Bronchial epithelial cell (primary cell): ENCODE results near the gene NEURL1. TPM values are rescaled to one million over a fixed set of nuclear protein-coding genes. Genes with fewer than 3 reads are reported as not detected.

Source experiments
- DNase-seq: peaks from one replicate; pipeline ENCODE4 v3.0.0-alpha.2; 2010; ENCODE audit warnings: low read depth
- FAIRE-seq: peaks from 2 replicates; lab custom pipeline; 2011; peaks lifted over from hg19 to GRCh38; lab: Jason Lieb, UNC
- H3K27me3 ChIP-seq: 2 replicates; pipeline ENCODE4 v1.5.1; 2011; ENCODE audit warnings: low read length; ENCODE audit not compliant: control insufficient read depth, insufficient read depth
- H3K36me3 ChIP-seq: 2 replicates; pipeline ENCODE4 v1.5.1; 2011; ENCODE audit warnings: low read length; ENCODE audit not compliant: control insufficient read depth, insufficient read depth
- H3K4me3 ChIP-seq: 2 replicates; pipeline ENCODE4 v1.5.1; 2011; ENCODE audit warnings: mild to moderate bottlenecking, low read depth, low read length, control low read depth
- CTCF ChIP-seq: IDR thresholded peaks from 2 replicates; pipeline ENCODE4 v1.5.1; 2011; ENCODE audit warnings: mild to moderate bottlenecking, moderate library complexity, low read length, control low read depth, inconsistent platforms; ENCODE audit not compliant: insufficient read depth, severe bottlenecking
- total RNA-seq: library from RNA; depleted of rRNA; stranded (reverse); fragments of >200 nt; gene quantifications from 2 replicates; pipeline ENCODE4 v1.2.1, GENCODE V29; 2014

Gene NEURL1
- total RNA-seq, 1 donor from 2014 or later: 1.1 TPM

DNA sequence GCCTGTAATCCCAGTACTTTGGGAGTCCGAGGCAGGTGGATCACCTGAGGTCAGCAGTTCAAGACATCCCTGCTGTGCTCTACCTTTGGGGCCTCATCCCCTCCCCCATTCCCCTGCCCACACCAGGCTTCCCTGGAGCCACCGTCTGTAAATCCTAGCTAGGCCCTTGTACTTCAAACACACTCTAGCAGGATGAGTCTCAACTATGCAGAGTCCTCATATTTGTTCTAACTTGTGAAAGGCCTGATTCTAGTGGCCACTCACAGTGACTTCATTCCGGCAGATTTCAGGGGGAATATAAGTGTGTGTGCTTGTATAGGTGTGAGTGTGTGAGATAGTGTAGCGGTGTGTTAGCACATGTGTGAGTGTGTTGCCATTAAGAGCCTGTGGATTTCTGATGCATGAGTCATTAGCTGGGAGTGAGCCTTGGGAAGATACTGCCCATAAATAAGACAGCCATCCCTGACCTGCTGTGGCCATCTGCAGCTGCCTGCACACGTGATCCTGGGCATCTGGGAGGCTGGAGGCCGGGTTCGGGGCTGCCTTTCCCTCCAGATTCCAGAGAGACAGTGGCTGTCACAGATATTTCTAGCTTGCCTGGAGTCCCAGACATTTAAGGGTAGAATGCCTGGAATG is 1.7 kb upstream of the NEURL1 start:
- no peak for FAIRE-seq
- Histone ChIP-seq H3K36me3 (no peaks in the 10 kb centered on the region), H3K27me3 (peaks cover 9% of the 10 kb centered on the region), H3K4me3 (no peak overlapping the region)
- TF ChIP-seq CTCF: no peak
- DNase-seq: peak; percentile 88

GRCh38 chr10:103492655-103493261 is 747 bp upstream of the NEURL1 start:
- Histone ChIP-seq H3K27me3 (peaks cover 12% of the 10 kb centered on the region), H3K4me3 (no peak overlapping the region), H3K36me3 (no peaks in the 10 kb centered on the region)
- FAIRE-seq (no peak), DNase-seq (no peak)
- TF ChIP-seq CTCF: no peak

GRCh38 chr10:103493916-103494877 is 692 bp downstream of the NEURL1 start:
- no peak for TF ChIP-seq CTCF
- Histone ChIP-seq H3K27me3 (peaks cover 12% of the 10 kb centered on the region), H3K36me3 (no peaks in the 10 kb centered on the region), H3K4me3 (peak overlapping the region; percentile 38)
- DNase-seq: no peak
- no peak for FAIRE-seq

- Histone ChIP-seq H3K27me3 (peaks cover 12% of the 10 kb centered on the region), H3K4me3 (no peak overlapping the region), H3K36me3 (no peaks in the 10 kb centered on the region)
- DNase-seq (no peak), FAIRE-seq (no peak)
- TF ChIP-seq CTCF: no peak
Measured at GRCh38 chr10:103495321-103495720, 1.8 kb downstream of the NEURL1 start.

DNA sequence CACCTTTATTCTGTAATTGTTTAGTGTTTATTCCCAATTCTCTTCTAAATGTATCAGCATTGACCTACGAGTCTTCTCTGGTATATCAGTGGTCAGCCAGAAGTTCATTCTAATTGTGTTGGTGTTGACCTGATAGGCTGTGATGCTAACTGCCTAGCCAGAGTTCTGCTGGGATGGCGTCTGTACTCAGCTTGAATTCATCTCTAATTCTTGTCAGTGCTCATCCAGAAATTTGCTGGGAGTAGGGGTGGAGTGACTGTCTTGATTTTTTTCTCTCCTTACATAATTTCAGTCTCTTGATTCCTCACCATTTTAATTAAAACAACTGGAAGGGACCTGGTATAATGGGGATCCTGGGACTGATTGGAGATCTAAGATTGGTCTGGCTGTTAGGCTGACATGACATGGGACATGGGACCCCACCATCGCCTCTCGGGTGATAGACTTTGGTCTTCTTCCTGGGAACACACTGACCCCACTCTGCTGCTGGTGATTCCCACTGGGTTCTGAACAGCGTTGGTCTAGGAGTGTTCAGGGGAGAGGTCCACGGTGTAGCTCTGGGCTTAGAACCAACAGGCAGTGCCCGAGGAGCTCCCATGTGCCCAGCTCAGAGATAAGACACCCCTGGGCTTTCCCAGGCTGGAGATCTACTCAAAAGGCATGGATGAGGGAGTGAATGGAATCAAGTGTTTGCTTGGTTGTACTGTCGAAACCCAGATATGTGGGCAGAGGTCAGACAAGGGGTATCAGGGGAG is 3.8 kb downstream of the NEURL1 start:
- FAIRE-seq: no peak
- no peak for TF ChIP-seq CTCF
- Histone ChIP-seq H3K36me3 (no peaks in the 10 kb centered on the region), H3K27me3 (peaks cover 14% of the 10 kb centered on the region), H3K4me3 (no peak overlapping the region)
- no peak for DNase-seq
